Bronchial epithelial cell (primary cell): ENCODE data around the gene HDAC4. TPM values are rescaled to one million over a fixed set of nuclear protein-coding genes. Genes with fewer than 3 reads are reported as not detected.

Source experiments
- DNase-seq: peaks from one replicate; pipeline ENCODE4 v3.0.0-alpha.2; 2010; ENCODE audit warnings: low read depth
- FAIRE-seq: peaks from 2 replicates; lab custom pipeline; 2011; peaks lifted over from hg19 to GRCh38; lab: Jason Lieb, UNC
- H3K27me3 ChIP-seq: 2 replicates; pipeline ENCODE4 v1.5.1; 2011; ENCODE audit warnings: low read length; ENCODE audit not compliant: control insufficient read depth, insufficient read depth
- H3K36me3 ChIP-seq: 2 replicates; pipeline ENCODE4 v1.5.1; 2011; ENCODE audit warnings: low read length; ENCODE audit not compliant: control insufficient read depth, insufficient read depth
- H3K4me3 ChIP-seq: 2 replicates; pipeline ENCODE4 v1.5.1; 2011; ENCODE audit warnings: mild to moderate bottlenecking, low read depth, low read length, control low read depth
- total RNA-seq: library from RNA; depleted of rRNA; stranded (reverse); fragments of >200 nt; gene quantifications from 2 replicates; pipeline ENCODE4 v1.2.1, GENCODE V29; 2014
- TF ChIP-seq, protein P1 (sequence below): IDR thresholded peaks from 2 replicates; pipeline ENCODE4 v1.5.1; 2011; ENCODE audit warnings: mild to moderate bottlenecking, moderate library complexity, low read length, control low read depth, inconsistent platforms; ENCODE audit not compliant: insufficient read depth, severe bottlenecking

The HDAC4 gene
- total RNA-seq, 1 donor from 2014 or later, result 5.3 TPM

DNA sequence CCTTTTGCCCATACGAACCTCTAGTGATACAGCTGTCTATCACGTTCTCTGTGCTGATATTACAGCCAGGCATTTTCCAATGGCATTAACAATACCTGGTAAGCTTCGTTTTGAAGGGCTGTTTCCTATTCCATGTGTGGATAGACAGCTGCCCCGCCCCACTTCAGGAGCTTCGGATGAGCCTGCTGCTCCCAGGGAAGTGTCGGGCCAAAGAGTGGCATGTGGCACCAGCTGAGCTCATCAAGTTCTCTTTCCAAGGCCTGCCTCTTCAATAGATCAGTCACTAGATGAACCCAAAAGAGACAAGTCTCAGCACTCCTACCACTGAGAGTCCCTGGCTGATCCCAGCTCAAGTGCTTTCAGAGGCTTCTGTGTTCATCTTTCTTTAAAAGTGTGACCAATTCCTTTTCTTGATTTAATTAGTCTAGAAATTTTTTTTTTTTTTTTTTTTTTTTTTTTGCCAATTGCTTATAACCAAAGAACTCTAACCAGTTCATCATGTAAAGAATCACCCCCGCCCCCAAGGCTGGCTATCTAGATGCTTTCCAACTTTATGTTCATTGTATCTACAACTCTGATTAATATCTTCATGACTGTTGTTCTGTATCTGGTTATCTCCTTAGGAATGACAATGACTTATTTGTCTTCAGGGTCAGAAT, 46.6 kb downstream of the HDAC4 start:
- no peaks in the 10 kb centered on the region for H3K36me3 ChIP-seq
- FAIRE-seq, result no peak
- no peak overlapping the region for H3K4me3 ChIP-seq
- TF ChIP-seq, protein P1, sequence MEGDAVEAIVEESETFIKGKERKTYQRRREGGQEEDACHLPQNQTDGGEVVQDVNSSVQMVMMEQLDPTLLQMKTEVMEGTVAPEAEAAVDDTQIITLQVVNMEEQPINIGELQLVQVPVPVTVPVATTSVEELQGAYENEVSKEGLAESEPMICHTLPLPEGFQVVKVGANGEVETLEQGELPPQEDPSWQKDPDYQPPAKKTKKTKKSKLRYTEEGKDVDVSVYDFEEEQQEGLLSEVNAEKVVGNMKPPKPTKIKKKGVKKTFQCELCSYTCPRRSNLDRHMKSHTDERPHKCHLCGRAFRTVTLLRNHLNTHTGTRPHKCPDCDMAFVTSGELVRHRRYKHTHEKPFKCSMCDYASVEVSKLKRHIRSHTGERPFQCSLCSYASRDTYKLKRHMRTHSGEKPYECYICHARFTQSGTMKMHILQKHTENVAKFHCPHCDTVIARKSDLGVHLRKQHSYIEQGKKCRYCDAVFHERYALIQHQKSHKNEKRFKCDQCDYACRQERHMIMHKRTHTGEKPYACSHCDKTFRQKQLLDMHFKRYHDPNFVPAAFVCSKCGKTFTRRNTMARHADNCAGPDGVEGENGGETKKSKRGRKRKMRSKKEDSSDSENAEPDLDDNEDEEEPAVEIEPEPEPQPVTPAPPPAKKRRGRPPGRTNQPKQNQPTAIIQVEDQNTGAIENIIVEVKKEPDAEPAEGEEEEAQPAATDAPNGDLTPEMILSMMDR, result no peak
- no peak for DNase-seq
- H3K27me3 ChIP-seq, result no peaks in the 10 kb centered on the region

DNA sequence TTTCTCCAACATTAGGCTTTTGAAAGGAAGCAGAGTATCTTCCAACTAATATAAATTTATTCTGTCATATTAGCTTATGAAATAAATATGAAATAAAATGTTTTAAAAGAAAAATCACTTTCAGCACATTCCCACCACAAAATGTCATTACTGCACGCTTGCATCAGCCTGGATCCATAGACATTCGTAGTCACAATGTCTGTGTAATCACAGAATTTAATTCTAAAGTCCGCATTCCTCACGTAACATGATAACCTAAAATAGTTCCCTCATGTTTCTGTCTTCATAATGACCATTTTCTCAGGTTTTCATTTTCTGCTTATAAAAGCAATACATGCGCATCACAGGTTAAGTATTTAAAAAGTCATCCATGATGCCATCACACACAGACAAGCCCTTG, 47.1 kb downstream of the HDAC4 start:
- DNase-seq (no peak), FAIRE-seq (peak; percentile 92)
- Histone ChIP-seq H3K4me3 (no peak overlapping the region), H3K27me3 (no peaks in the 10 kb centered on the region), H3K36me3 (no peaks in the 10 kb centered on the region)
- TF ChIP-seq, protein P1, result no peak

GRCh38 chr2:239351687-239352086, 49.1 kb downstream of the HDAC4 start:
- FAIRE-seq, result peak; percentile 91
- TF ChIP-seq, protein P1, result no peak
- no peaks in the 10 kb centered on the region for H3K36me3 ChIP-seq
- H3K27me3 ChIP-seq, result no peaks in the 10 kb centered on the region
- no peak for DNase-seq
- H3K4me3 ChIP-seq, result no peak overlapping the region

GRCh38 chr2:239349453-239350135, 51.2 kb downstream of the HDAC4 start:
- TF ChIP-seq, protein P1, result no peak
- no peak for FAIRE-seq
- peak; percentile 71 for DNase-seq
- Histone ChIP-seq H3K36me3 (no peaks in the 10 kb centered on the region), H3K4me3 (no peak overlapping the region), H3K27me3 (no peaks in the 10 kb centered on the region)

DNA sequence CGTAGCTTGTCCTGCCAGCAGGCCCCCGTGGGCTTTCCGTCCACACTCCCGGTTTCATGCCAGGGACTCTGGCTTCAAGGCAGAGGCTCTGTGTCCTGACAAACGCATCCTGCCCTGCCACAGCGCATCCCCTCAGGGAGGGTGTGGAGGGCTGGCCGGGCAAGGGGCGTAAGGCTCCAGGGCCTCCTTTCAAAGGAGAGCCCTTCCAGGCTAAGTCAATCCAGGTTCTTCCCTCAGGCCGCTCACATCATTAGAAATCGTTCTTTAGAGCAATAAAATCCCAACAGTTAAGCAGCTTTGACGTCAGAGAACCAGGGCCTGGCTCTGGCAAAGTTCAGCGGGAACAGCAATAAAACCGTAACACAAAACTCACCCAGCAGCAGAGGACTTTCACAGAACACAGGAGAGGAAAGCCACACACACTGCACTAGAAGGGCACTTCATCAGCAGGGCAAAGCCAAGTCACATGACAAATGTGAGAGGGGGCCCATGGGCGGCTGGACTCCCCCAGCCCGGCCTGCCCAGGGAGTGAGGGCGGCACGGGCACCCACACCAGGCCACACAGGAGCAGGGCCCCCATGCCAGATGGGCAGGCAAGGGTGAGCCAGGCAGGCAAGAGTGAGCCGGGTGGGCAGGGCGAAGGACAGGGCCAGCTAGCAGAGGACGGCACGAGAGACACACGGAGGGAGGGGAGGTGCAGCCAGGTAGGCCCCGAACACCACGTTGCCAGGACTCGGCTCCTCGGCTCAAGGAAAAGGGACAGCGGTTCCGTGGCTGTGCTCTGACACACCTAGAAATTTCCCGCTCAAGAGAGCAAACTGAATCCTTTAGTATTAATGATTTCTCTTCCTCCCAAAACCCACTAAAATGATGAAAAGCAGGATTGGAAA, 52.0 kb downstream of the HDAC4 start:
- no peak overlapping the region for H3K4me3 ChIP-seq
- H3K36me3 ChIP-seq, result no peaks in the 10 kb centered on the region
- no peak for DNase-seq
- H3K27me3 ChIP-seq, result no peaks in the 10 kb centered on the region
- TF ChIP-seq, protein P1, result no peak
- no peak for FAIRE-seq
